Thyroid gland (tissue), 4 donors: ENCODE results near the gene KIF1B. TPM values are rescaled to one million over a fixed set of nuclear protein-coding genes. Genes with fewer than 3 reads are reported as not detected.
A peak's percentile ranks its signal among the peaks of the same experiment; 100 is the strongest.

Experiments used
- DNase-seq, 2 donors: peaks; one replicate each; pipeline ENCODE4 v3.0.0-alpha.2; 2019
- H3K27ac ChIP-seq, 3 donors: fragments of 200-600 bp; sonication (generic); 1 replicate in 2 of 3; 2 replicates in 1 of 3; pipeline ENCODE4 v1.5.1; 2016 to 2019; ENCODE audit warnings: mild to moderate bottlenecking in 1 of 3, moderate library complexity in 1 of 3
- H3K27me3 ChIP-seq: fragments of 200-600 bp; sonication (generic); one replicate; pipeline ENCODE4 v1.5.1; 2019
- H3K36me3 ChIP-seq, 2 donors: fragments of 200-600 bp; sonication (generic); one replicate each; pipeline ENCODE4 v1.5.1; 2016 to 2019
- H3K4me1 ChIP-seq, 2 donors: fragments of 200-600 bp; sonication (generic); one replicate each; pipeline ENCODE4 v1.5.1; 2017 to 2019
- H3K4me3 ChIP-seq, 3 donors: fragments of 200-600 bp; sonication (generic); replicated peaks in 1 of 3; 1 replicate in 2 of 3; 2 replicates in 1 of 3; pipeline ENCODE4 v1.5.1; 2016; ENCODE audit warnings: mild to moderate bottlenecking in 1 of 3
- H3K9me3 ChIP-seq: fragments of 200-600 bp; sonication (generic); one replicate; pipeline ENCODE4 v1.5.1; 2017
- POLR2A ChIP-seq, 2 donors: fragments of 450-650 bp; IDR thresholded peaks; one replicate each; pipeline ENCODE4 v1.6.1; 2017; ENCODE audit warnings: antibody characterized with exemption in 2 of 2, mild to moderate bottlenecking in 2 of 2, moderate library complexity in 1 of 2
- WGBS, 2 donors: methylation state at CpG; one replicate each; pipeline ENCODE4 v1.1.5; 2017; 5-methylcytosine and 5-hydroxymethylcytosine counted together
- intact Hi-C: fragments of 100-400 bp; cut with DNase I; formaldehyde crosslinking; loops from one replicate; pipeline ENCODE4 v1.15.1; 2023
- total RNA-seq, 4 donors: library from RNA; depleted of rRNA; stranded (reverse); fragments of >200 nt; gene quantifications; one replicate each; pipeline ENCODE4 v1.2.3, GENCODE V29; 2016
- TF ChIP-seq, protein P1 (sequence below), 6 experiments: fragments of 200-600 bp in 3 of 6; fragments of 450-650 bp in 3 of 6; sonication (generic) in 3 of 6; IDR thresholded peaks; one replicate each; pipeline ENCODE4 v1.5.1; 2016 to 2019; ENCODE audit warnings: antibody characterized with exemption in 6 of 6, mild to moderate bottlenecking in 2 of 6, inconsistent platforms in 1 of 6, moderate library complexity in 1 of 6

Gene KIF1B
- total RNA-seq, 4 donors from 2014 or later = 51.7 to 70.5 (median 53.5) TPM

DNA sequence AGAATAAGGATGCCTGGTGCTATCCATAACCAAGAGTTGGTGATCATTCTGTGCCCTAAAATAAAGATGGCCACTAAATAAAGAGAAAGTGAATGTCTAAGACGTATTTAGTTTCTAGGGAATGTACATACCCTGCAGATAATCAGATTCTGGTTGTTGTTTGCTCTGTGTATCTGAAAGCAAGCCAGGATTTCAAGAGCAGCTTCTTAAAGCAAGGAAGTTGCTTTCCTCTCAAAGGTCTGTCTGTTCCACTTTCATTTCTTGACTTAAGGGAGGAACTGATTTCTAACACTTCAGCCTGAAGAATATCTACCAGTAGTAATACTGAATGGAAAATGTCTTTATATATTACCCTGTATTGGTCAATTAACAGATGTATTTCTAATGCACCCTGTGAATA lies 88.8 kb downstream of the KIF1B start:
- no peak for TF ChIP-seq POLR2A (IDR thresholded peaks at IDR 0.05)
- TF ChIP-seq, protein P1, sequence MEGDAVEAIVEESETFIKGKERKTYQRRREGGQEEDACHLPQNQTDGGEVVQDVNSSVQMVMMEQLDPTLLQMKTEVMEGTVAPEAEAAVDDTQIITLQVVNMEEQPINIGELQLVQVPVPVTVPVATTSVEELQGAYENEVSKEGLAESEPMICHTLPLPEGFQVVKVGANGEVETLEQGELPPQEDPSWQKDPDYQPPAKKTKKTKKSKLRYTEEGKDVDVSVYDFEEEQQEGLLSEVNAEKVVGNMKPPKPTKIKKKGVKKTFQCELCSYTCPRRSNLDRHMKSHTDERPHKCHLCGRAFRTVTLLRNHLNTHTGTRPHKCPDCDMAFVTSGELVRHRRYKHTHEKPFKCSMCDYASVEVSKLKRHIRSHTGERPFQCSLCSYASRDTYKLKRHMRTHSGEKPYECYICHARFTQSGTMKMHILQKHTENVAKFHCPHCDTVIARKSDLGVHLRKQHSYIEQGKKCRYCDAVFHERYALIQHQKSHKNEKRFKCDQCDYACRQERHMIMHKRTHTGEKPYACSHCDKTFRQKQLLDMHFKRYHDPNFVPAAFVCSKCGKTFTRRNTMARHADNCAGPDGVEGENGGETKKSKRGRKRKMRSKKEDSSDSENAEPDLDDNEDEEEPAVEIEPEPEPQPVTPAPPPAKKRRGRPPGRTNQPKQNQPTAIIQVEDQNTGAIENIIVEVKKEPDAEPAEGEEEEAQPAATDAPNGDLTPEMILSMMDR (IDR thresholded peaks at IDR 0.05) = no peak
- 25 to 37% methylated on average over 1 of the region's 1 CpG for WGBS, 2 donors
- no peak overlapping the region for H3K4me3 ChIP-seq
- no peaks in the 10 kb centered on the region for H3K27me3 ChIP-seq
- peak overlapping the region in 2 of 3 donors; percentile 4 to 31 for H3K27ac ChIP-seq
- H3K9me3 ChIP-seq = no peaks in the 10 kb centered on the region
- intact Hi-C loops = no loop called here
- H3K36me3 ChIP-seq = peaks cover 14 to 27% of the 10 kb centered on the region in 2 donors
- peaks cover 5 to 6% of the 10 kb centered on the region in 2 donors for H3K4me1 ChIP-seq
- no peak for DNase-seq

DNA sequence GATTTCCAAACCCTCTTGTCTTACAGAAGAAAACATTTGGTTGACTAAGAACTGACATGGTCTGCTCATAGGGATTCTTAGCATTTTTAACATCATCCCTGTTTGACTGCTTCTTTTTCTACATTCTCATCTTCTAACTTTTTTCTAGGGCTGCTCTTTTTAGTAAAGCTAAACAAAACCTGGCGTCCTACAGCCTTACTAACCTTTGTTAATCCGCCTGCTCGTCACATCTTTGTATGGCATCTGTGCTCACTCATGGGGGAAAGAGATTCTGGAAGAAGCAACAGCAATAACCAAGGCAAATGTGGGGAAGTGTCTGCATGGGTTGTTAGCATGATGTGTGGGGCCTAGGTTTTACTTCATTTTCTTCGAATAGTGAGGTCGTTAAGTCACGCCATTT lies 92.0 kb downstream of the KIF1B start:
- H3K27me3 ChIP-seq = no peaks in the 10 kb centered on the region
- TF ChIP-seq POLR2A (IDR thresholded peaks at IDR 0.05) = no peak
- TF ChIP-seq, protein P1 (IDR thresholded peaks at IDR 0.05) = no peak
- H3K27ac ChIP-seq = no peak overlapping the region
- DNase-seq = no peak
- 97 to 98% methylated on average over 6 of the region's 6 CpGs for WGBS, 2 donors
- H3K4me3 ChIP-seq = no peak overlapping the region
- peaks cover 5 to 6% of the 10 kb centered on the region in 2 donors for H3K4me1 ChIP-seq
- intact Hi-C loops = no loop called here
- H3K36me3 ChIP-seq = peaks cover 10% of the 10 kb centered on the region in 2 donors
- no peaks in the 10 kb centered on the region for H3K9me3 ChIP-seq

DNA sequence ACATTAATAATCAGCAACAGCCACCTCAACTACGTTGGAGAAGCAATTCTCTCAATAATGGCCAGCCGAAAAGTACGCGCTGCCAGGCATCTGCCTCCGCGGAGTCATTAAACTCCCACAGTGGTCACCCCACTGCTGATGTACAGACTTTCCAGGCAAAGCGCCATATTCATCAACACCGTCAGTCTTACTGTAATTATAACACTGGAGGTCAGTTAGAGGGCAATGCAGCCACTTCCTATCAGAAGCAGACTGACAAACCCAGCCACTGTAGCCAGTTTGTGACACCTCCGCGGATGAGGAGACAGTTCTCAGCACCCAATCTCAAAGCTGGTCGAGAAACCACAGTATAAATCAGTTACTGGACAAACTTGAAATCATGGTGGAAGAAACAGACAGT lies 93.9 kb downstream of the KIF1B start:
- H3K36me3 ChIP-seq = peaks cover 10% of the 10 kb centered on the region in 2 donors
- TF ChIP-seq, protein P1 (IDR thresholded peaks at IDR 0.05) = no peak
- no peak for TF ChIP-seq POLR2A (IDR thresholded peaks at IDR 0.05)
- DNase-seq = no peak
- intact Hi-C loops = no loop called here
- H3K4me3 ChIP-seq = no peak overlapping the region
- no peak overlapping the region for H3K27ac ChIP-seq
- 92 to 94% methylated on average over 11 of the region's 11 CpGs for WGBS, 2 donors
- peaks cover 4 to 6% of the 10 kb centered on the region in 2 donors for H3K4me1 ChIP-seq
- H3K9me3 ChIP-seq = no peaks in the 10 kb centered on the region
- H3K27me3 ChIP-seq = no peaks in the 10 kb centered on the region

DNA sequence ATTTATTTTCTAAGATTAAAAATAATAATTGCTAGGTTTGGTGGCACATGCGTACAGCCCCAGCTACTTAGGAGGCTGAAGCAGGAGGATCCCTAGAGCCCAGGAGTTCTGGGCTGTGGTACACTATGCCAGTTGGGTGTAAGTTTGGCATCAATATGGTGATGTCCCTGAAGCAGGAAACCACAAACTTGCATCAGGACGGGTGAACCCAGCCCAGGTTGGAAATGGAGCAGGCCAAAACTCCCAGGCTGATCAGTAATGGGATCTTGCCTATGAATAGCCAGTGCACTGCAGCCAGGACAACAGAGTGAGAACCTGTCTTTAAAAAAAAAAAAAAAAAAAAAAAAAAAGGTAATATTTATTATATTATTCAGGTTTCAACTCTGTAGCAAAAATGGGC lies 96.1 kb downstream of the KIF1B start:
- H3K4me1 ChIP-seq = peaks cover 14% of the 10 kb centered on the region in 2 donors
- H3K27ac ChIP-seq = no peak overlapping the region

DNA sequence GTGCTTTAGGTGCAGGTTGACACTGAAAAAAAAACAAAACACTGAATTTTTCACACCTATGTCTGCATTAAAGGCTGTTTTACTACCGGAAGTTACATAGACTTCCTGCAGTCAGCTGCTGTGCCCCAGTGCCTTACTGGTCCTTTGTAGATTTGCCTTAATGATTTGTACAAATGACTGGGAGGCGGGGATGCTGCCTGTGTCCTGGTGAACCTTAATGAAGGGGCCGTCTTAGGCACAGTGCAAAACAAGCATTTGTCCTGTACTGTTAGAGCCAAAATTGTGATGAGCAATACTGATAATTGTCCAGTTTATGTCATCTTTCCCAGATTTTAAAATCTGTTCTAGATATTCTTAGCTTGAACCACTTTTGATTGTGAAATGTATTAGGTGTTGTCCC lies 97.6 kb downstream of the KIF1B start:
- TF ChIP-seq POLR2A (IDR thresholded peaks at IDR 0.05) = no peak
- TF ChIP-seq, protein P1 (IDR thresholded peaks at IDR 0.05) = no peak
- Histone ChIP-seq H3K36me3 (peaks cover 10% of the 10 kb centered on the region in 2 donors), H3K27me3 (no peaks in the 10 kb centered on the region), H3K27ac (no peak overlapping the region), H3K4me3 (no peak overlapping the region), H3K4me1 (peaks cover 14% of the 10 kb centered on the region in 2 donors), H3K9me3 (no peaks in the 10 kb centered on the region)
- intact Hi-C loops = no loop called here
- 76 to 79% methylated on average over 3 of the region's 3 CpGs for WGBS, 2 donors
- DNase-seq = no peak

More for the DNA sequence above, 96.1 kb downstream of the KIF1B start:
- no peak overlapping the region for H3K4me3 ChIP-seq
- H3K9me3 ChIP-seq = no peaks in the 10 kb centered on the region
- intact Hi-C loops = no loop called here
- TF ChIP-seq POLR2A (IDR thresholded peaks at IDR 0.05) = no peak
- TF ChIP-seq, protein P1 (IDR thresholded peaks at IDR 0.05) = no peak
- H3K36me3 ChIP-seq = peaks cover 10% of the 10 kb centered on the region in 2 donors
- 77 to 94% methylated on average over 2 of the region's 2 CpGs for WGBS, 2 donors
- DNase-seq = no peak
- H3K27me3 ChIP-seq = no peaks in the 10 kb centered on the region
